HTR-8/SVneo (cell line): ENCODE data around the gene ATXN2.
"Not testable (repeated sequence)": the region's sequence is repeated elsewhere in the genome, so short reads cannot be mapped to it uniquely, and the experiment has no call there.

ENCODE experiments used
- DNase-seq: peaks from one replicate; pipeline ENCODE4 v3.0.0; 2011; ENCODE audit warnings: low spot score, mixed read lengths; ENCODE audit not compliant: insufficient read length
- FAIRE-seq: peaks from 2 replicates; lab custom pipeline; 2011; peaks lifted over from hg19 to GRCh38; lab: Jason Lieb, UNC

Gene ATXN2

DNA sequence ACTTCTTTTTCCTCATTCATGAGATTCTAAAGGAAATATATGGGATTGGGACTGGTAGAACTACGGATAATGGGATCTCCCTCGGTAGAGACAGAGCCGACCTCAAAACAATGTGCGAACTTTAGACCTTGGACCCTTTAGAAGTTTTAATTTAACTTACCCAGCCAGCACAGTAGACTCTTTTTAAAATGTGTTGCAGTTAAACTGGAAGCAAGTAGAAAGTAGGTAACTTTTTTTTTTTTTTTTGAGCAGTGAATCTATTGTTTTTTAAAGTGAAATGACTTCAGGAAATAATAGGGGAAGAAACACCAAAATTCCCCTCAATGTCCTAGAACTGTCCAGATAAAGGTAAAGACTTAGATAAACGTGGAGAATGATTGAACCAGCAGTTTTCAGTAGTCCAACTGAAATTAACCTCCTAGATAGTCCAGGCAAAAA is 1.1 kb upstream of the ATXN2 start:
- no peak for FAIRE-seq
- no peak for DNase-seq

DNA sequence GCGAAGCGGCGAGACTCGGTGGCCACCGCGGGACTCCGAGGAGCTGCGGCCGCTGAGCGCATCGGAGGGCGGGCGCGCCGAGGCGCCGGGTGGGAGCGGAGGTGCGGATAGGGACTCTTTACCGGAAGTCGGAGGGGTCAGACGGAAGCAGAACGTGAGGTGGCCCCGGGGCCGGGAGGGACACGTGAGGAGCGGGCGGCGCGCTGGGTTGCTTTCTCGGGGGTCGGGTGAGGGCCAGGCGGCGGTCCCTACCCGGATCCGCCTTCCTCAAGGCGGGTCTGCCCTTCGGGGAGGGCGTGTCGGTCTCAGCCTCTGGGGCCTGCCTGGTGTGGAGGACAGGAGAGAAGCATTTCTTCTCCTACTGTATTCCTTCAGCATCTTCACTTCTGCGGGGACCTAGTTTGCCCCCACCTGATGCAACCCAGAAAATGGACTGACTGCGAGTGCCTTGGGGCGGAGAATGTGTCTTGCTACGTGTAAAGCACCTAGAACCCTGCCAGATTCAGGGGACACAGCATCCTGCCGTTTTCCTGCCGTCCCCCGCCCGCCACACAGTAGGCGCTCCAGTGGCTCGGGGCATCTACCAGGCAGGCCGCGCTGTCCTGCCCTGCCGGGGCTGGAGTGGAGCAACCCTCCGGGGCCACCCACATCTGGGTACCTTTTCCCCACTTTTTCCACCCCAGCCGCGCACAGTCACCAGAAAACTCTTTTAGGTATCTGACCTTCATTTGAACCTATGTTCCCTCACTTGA is 514 bp upstream of the ATXN2 start:
- peak; percentile 13 for FAIRE-seq
- DNase-seq, result peak; percentile 92

DNA sequence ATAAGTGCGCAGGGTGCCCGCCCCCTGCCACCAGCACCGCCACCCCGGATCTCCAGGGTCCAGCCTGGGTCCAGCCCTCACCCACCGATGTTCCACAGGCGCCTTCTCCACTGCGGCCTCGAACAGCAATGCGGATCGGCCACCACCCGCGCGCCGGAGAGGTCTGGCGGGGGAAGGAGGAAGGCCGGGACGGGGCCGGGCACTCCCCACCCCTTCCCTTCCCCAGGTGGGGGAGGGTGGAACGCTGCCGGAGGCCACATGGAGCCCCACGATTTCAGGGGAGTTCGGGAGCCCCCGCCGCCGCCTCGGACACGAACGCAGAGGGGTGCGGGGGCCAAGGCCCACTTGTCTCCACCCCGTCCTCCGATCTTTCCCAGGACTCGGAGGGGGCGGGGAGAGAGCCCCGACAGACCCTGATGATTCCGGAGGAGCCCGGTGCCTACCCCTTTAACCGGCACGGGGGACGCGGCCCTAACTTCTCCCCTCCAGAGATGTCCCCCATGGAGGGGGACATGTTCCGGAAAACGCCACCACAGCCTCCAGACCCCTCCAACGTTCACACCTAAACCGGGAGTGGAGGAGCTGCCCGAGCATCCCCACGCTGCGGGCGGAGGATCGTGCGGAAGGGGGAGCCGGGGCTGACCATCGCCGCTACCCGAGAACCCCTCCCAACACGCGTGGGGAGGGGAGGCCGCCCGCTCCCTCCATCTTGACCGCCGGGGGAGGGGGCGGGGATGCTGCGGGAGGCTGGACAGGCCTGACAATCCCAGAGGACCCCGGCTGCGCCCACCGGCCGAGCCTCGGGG is 1.1 kb downstream of the ATXN2 start:
- no peak for FAIRE-seq
- DNase-seq, result no peak

DNA sequence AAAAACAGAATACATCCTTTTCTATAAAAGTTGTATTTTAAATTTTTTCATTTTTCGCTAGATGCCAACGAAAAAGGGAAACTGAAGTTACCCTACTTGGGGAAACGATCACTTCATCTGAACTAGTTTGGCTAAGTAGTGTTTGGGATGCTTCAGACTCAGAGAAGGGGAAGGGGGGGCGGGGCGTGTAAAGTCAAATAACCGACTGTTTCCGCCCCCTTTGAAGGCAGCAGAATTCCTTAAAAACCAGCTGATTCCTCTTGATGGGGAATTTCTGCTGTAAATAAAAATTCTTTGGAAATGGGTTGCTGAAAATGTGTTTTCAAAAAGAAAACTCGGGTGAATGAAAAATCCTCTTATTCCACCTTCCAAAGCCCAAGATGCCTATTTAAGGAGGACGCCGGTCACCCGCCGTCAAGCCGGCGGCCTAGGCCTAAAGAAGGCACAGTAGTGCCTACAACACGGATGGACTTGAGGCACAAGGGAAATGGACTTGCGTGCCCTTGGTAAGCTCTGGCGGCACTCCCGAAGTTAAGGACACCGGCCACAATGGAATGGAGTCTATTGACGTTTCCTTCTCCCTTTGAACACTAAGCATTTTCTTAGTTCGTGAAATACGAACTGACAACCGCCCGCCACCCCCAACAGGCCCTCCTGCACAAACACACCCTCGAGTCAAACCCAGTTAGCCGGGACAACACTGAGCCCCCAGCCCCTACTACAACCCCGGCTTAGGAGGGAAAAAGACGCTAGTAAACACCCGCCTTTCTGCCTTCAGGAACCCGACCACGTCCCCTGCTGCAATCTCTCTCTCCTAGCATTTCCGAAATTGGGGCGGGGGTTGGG is 1.9 kb downstream of the ATXN2 start:
- FAIRE-seq (no peak), DNase-seq (peak; percentile 50)

DNA sequence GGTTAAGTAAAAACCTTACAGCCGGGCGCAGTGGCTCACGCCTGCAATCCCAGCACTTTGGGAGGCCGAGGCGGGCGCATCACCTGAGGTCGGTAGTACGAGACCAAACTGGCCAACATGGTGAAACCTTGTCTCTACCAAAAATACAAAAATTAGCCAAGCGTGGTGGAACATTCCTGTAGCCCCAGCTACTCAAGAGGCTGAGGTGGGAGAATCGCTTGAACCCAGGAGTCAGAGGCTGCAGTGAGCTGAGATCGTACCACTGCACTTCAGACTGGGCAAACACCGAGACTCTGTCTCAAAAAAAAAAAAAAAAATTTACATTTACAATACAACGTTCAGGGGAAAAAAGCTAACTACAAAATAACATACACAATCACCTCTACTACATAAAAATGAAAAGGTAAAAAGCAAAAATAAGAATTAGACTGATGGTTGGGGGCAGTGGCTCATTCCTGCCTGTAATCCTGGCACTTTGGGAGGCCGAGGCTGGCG is 3.7 kb downstream of the ATXN2 start:
- DNase-seq, FAIRE-seq: not testable (repeated sequence)

DNA sequence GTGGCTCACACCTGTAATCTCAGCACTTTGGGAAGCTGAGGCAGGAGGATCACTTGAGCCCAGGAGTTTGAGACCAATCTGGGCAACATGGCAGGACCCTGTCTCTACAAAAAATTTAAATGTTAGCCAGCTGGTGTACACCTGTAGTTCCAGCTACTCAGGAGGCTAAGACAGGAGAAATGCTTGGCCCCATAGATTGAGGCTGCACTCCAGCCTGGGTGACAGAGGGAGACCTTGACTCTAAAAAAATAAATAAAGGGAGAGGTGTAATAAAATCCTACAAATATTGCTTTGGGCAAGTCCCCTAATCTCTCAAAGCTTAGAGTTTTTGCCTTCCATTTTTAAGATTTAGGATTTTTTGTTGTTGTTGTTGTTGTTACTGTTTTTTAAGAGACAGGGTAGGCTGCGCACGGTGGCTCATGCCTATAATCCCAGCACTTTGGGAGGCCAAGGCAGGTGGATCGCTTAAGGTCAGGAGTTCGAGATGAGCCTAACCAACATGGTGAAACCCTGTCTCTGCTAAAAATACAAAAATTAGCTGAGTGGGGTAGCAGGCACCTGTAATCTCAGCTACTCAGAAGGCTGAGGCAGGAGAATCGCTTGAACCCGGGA is 7.6 kb downstream of the ATXN2 start:
- FAIRE-seq, DNase-seq: not testable (repeated sequence)

DNA sequence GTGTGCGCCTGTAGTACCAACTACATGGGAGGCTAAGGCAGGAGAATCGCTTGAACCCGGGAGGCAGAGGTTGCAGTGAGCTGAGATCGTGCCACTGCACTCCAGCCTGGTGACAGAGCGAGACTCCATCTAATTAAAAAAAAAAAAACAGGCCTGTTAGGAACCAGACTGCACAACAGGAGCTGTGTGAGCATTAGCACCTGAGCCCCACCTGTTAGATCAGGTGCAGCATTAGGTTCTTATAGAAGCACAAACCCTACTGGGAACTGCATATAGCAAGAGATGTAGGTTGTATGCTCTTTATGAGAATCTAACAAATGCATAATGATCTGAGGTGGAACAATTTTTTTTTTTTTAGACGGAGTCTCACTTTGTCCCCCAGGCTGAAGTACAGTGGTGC is 8.6 kb downstream of the ATXN2 start:
- DNase-seq, result no peak
- FAIRE-seq, result no peak

DNA sequence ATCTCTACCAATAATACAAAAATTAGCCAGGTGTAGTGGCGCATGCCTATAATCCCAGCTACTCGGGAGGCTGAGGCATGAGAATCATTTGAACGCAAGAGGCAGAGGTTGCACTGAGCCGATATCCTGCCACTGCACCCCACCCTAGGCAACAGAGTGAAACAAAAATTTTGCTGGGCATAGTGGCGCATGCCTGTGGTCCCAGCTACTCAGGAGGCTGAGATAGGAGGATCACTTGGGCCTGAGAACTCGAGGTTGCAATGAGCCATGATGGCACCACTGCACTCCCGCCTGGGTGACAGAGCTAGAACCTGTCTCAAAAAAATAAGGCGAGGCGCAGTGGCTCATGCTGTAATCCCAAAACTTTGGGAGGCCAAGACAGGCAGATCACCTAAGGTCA is 9.5 kb downstream of the ATXN2 start:
- DNase-seq (no peak), FAIRE-seq (no peak)

DNA sequence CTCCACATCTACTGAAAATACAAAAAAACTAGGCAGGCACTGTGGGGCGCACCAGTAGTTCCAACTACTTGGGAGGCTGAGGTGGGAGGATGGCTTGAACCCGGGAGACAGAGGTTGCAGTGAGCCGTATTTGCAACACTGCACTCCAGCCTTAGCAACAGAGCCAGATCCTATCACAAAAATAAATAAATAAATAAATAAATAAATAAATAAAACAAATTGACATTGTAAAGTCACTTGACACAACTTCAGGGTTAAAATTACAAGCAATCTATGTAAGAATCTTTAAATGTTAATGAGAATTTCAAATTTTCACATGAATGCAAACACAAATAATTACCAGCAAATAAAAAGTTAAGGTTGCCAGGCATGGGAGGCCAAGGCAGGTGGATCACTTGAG is 11.1 kb downstream of the ATXN2 start:
- no peak for FAIRE-seq

DNA sequence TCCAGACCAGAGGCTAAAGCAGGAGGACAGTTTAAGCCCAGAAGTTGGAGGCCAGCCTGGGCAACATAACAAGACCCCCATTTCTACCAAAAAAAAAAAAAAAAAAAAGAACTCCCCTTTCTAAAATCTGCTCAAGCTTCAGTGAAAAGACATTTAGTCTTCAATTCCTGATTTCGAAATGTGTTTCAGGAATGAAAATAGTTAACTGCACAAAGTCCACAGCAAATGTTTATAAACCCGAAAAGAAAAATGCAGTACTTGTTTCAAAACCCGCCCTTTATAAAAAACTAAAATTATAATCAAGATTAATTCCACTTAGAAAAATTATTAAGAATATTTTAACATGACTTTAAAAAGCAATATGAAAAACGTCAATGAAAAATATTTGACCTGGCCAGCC is 12.1 kb downstream of the ATXN2 start:
- FAIRE-seq (no peak), DNase-seq (no peak)

More for the DNA sequence above, 11.1 kb downstream of the ATXN2 start:
- no peak for DNase-seq

DNA sequence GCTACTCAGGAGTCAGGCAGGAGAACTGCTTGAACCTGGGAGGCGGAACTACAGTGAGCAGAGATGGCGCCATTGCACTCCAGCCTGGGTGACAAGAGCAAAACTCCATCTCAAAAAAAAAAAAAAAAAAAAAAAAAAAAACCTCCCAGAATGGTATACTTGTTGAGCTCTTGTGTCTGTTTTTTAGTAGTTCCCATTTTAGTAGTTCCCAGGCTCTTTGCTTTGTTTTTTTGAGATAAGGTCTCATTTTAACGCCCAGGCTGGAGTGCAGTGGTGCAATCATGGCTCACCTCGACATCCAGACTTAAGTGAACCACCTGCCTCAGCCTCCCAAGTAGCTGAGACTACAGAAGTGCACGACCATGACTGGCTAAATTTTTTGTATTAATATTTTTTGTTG is 13.4 kb downstream of the ATXN2 start:
- no peak for FAIRE-seq
- DNase-seq, result no peak

DNA sequence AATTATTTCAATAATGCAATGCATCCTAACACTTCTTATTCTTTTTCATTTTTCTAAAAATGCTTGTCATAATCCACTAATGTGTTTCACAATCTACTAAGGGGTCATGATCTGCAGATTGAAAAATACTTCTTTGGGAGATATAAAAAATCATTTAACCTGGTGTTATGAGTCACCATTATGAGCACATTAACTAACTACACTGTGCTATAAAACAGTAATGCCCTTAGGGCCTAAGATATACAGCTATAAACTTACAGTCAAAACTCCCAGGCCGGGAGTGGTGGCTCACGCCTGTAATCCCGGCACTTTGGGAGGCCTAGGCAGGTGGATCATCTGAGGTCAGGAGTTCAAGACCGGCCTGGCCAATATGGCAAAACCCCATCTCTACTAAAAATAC is 14.2 kb downstream of the ATXN2 start:
- FAIRE-seq (no peak), DNase-seq (peak; percentile 42)

DNA sequence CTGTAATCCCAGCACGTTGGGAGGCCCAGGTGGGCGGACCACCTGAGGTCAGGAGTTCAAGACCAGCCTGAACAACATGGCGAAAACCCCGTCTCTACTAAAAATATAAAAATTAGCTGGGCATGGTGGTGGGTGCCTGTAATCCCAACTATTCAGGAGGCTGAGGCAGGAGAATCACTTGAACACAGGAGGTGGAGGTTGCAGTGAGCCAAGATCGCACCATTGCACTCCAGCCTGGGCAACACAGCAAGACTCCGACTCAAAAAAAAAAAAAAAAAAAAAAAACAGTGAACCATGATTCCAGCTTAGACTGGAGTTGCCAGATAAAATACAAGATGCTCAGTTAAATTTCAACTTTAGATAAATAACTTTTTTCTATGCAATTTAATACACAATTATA is 15.6 kb downstream of the ATXN2 start:
- not testable (repeated sequence) for FAIRE-seq, DNase-seq

DNA sequence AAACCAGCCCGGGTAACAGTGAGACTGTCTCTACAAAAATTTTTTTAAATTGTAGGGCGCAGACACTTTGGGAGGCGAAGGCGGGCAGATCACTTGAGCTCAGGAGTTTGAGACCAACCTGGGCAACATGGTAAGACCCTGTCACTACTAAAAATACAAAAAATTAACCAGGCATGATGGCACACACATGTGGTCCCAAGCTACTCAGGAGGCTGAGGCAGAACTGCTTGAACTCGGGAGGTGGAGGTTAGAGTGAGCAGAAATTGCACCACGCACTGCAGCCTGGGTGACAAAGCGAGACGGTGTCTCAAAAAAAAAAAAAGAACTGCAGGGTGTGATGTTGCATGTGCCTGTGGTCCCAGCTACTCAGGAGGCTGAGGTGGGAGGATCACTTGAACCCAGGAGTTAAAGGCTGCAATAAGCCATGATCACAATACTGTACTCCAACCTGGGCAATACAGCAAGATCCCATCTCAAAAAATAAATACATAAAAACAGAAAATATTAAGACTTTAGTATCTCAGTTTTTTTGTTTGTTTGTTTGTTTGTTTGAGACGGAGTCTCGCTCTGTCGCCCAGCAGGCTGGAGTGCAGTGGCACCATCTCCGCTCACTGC is 16.9 kb downstream of the ATXN2 start:
- FAIRE-seq (no peak), DNase-seq (no peak)

DNA sequence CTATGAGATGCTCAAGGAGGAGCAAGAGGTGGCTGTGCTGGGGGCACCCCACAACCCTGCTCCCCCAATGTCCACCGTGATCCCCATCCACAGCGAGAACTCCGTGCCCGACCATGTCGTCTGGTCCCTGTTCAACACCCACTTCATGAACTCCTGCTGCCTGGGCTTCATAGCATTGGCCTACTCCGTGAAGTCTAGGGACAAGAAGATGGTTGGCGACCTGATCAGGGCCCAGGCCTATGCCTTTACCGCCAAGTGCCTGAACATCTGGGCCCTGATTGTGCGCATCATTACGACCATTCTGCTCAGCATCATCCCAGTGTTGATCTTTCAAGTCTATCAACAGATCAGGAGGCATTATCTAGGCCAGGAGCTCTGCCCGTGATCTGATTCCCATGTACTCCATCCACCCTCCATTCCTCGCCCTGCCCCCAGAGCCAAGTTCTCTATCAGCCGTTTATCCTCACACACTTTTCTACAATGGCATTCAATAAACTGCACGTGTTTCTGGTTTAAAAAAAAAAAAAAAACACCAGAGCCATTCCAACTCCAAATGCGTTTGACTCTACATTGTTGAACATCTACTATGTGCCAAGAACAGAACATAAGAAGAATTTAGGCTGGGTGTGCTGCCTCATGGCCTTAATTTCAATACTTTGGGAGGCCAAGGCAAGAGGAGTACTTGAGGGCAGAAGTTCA is 17.5 kb downstream of the ATXN2 start:
- no peak for FAIRE-seq

DNA sequence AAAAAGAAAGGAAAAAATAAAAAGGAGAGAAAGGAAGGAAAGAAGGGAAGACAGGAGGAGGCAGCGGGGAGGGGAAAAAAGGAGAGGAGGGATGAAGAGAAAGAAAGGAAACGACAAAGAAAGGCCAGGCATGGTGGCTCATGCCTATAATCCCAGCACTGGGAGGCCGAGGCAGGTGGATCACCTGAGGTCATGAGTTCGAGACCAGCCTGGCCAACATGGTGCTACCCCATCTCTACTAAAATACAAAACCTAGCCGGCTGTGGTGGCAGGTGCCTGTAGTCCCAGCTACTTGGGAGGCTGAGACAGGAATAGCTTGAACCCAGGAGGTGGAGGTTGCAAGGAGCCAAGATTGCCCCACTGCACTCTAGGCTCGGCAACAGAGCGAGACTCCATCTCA is 18.4 kb downstream of the ATXN2 start:
- DNase-seq (no peak), FAIRE-seq (no peak)

More for the DNA sequence above, 17.5 kb downstream of the ATXN2 start:
- DNase-seq, result no peak

DNA sequence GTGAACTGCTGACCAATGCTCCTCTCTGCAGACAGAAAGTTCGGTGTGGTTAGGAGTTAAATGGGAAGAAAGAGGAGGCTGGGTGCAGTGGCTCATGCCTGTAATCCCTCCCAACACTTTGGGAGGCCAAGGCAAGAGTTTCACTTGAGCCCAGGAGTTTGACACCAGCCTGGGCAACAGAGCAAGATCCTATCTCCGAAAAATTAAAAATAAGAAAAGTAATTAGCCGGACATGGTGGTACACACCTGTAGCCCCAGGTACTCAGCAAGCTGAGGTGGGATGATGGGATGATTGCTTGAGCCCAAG is 19.0 kb downstream of the ATXN2 start:
- no peak for FAIRE-seq
- DNase-seq, result no peak

DNA sequence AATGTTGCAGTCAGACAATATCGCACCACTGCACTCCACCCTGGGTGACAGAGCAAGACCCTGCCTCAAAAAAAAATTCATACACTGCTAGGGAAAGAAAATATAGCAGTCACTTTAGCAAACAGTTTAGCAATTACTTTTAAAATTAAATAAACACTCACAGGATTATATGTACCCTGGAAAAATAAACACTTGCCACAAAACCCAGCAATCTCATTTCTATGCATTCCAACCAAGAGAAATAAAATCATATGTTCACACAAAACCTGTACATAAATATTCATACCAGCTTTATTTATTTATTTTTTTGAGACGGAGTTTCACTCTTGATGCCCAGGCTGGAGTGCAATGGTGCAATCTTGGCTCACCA is 20.2 kb downstream of the ATXN2 start:
- no peak for DNase-seq
- no peak for FAIRE-seq

DNA sequence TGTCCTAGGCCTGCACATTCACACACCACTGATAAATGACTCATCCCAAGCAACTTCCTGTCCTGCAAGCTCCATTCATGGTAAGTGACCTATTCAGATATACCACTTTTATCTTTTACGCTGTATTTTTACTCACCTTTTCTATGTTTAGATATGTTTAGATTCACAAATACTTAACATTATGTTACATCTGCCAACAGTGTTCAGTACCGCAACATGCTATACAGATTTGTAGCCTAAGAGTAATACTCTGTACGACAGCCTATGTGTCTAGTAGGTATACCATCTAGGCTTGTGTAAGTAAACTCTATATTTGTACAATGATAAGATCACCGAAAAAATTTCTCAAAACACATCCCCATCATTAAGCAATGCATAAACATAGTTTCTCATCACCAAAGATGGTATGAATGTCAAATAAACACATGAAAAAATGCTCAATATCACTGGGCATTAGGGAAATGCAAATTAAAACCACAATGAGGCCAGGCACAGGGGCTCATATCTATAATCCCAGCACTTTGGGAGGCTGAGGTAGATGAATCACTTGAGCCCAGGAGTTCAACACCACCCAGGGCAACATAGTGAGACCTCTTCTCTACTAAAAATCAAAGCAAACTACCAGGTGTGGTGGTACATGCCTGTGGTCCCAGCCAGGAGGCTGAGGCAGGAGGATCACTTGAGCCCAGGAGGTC is 20.7 kb downstream of the ATXN2 start:
- DNase-seq, result peak; percentile 53
- FAIRE-seq, result no peak
